ENCODE results near the gene ADRB2.

ADRB2 gene

DNA sequence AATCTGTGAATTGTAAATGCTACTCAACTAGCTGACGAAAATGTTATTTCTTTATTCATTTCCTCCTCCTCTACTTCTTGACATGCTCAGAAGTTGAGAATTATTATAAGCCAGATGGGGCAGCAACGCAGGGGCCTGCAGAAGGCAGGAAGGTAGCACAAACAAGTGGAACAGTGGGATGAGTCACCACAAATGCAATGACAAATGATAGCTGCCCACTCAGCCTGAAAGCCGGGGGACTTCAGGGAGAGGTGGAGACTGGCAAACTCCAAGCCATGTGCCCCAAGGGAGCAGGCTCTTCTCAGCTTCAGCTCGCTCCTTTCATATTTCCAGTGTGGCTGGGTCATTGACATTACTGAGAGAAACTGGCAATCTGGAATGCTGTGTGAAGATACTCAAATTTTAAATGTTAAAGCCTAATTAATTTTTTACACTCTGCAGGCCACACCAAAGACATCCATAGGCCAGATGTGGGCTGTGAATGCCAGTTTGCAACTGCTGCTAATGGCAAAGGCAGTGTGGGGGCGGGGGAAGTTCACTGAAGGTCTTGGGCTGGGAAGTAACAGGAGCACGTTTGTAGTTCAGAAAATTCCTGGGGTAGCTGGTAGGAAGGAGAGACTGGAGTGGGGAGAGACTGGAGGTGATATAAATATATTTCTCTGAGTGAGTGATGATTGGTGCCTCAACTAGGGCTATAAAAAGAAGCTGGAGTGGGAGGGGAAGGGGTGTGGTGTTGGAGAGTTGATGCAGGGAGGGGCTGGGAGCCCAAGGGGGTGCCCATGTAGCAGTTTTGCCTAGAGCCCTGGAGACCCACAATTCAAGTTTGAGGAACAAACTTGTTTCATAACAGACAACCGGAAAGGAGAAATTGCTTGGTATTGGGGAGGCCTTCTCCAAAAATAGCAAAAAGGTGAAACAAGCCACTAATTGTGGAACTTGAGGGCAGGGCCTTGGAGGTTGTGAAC lies 20.8 kb upstream of the ADRB2 start:
- no peak for TF ChIP-seq CTCF (conservative IDR thresholded peaks at IDR 0.05; ENCODE audit: low read depth, low read length)
- no peak overlapping the region for H3K4me3 ChIP-seq (ENCODE audit: low read depth, low read length)
- DNase-seq (ENCODE audit: low read depth), result peak; percentile 17

GRCh38 chr5:148806520-148806931 lies 19.9 kb upstream of the ADRB2 start:
- TF ChIP-seq CTCF (conservative IDR thresholded peaks at IDR 0.05; ENCODE audit: low read depth, low read length), result no peak
- H3K4me3 ChIP-seq (ENCODE audit: low read depth, low read length), result no peak overlapping the region
- DNase-seq (ENCODE audit: low read depth), result peak; percentile 7

DNA sequence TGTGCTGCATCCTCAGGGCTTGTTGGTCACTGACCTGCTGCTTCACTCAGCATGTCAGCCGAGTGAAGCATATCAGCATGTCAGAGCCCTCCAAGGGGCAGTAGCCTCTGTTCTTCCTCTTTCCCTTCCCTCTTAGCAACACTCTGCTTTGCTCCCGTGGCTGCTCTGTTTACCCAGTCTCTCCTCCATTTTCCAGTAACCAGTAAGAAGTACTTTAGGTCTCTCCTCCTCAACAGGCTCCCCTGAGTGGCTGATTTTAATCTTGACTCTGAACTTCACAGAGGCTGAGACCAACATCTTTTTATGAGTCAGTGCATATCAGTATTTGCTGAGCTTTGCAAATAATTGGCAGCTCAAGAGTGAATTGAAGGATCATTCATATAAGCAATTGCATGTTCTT lies 18.6 kb upstream of the ADRB2 start:
- DNase-seq (ENCODE audit: low read depth), result peak; percentile 44
- no peak for TF ChIP-seq CTCF (conservative IDR thresholded peaks at IDR 0.05; ENCODE audit: low read depth, low read length)
- H3K4me3 ChIP-seq (ENCODE audit: low read depth, low read length), result no peak overlapping the region

GRCh38 chr5:148808864-148809642 lies 17.4 kb upstream of the ADRB2 start:
- H3K4me3 ChIP-seq (ENCODE audit: low read depth, low read length), result no peak overlapping the region
- no peak for DNase-seq (ENCODE audit: low read depth)

GRCh38 chr5:148809781-148810524 lies 16.5 kb upstream of the ADRB2 start:
- DNase-seq (ENCODE audit: low read depth), result peak; percentile 17
- no peak overlapping the region for H3K4me3 ChIP-seq (ENCODE audit: low read depth, low read length)
- TF ChIP-seq CTCF (conservative IDR thresholded peaks at IDR 0.05; ENCODE audit: low read depth, low read length), result no peak

More at GRCh38 chr5:148808864-148809642, 17.4 kb upstream of the ADRB2 start:
- no peak for TF ChIP-seq CTCF (conservative IDR thresholded peaks at IDR 0.05; ENCODE audit: low read depth, low read length)

- DNase-seq (ENCODE audit: low read depth), result no peak
- H3K4me3 ChIP-seq (ENCODE audit: low read depth, low read length), result no peak overlapping the region
- no peak for TF ChIP-seq CTCF (conservative IDR thresholded peaks at IDR 0.05; ENCODE audit: low read depth, low read length)
These were observed 15.6 kb upstream of the ADRB2 start for GRCh38 chr5:148810823-148811222.
